DMS53 treated with DMSO at 0.1 percent for 48 hours (cell line): ENCODE measurements around the gene METTL18.
"Not testable (repeated sequence)": the region's sequence is repeated elsewhere in the genome, so short reads cannot be mapped to it uniquely, and the experiment has no call there.

ENCODE experiments used
- DNase-seq: peaks from one replicate; lab custom pipeline; 2025; ENCODE audit not compliant: unreplicated experiment; lab: John Stamatoyannopoulos, UW

METTL18 gene

DNA sequence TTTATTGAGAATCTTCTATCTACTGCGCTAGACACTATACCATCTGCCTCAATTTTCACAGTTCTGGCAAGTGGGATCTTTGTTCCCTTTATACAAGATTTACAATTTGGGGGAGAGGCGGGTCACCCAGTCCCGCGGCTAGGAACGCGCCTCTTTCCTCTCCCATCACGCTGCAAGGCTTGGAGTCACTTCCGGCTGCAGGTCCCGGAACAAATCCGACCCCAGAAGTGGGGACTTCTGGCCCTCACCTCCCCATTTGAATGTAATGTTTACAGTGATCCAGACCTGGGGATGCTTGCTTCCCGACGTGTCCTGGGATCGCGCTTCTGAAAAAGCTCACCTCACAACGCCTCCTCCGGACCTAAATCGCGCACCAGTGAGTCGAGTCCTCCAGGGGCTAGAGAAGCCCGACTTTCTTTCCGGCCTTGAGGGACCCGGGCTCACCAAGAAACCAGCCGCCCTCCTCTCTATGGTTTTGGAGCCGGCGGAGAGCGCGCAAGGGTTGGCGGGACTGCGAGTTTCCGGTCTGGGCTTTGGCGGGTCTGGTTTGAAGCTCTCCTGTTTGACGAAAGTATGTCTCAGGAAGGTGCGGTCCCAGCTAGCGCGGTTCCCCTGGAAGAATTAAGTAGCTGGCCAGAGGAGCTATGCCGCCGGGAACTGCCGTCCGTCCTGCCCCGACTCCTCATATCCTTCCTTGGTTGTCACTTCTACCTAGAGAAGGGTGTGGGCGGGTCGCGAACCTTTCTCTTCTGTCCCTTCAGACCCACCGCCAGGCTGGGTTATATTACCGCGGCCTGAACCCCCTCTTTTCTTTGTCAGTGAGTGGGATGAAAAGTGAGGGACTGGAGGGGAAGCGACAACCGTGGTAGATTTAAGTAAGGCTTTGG, at the start of gene METTL18:
Gene METTL18, minus strand, starts transcription at position 378 of the 887 bp plus-strand sequence. CDS start 1,212 bp downstream, outside the sequence.
- DNase-seq: peak; percentile 87

DNA sequence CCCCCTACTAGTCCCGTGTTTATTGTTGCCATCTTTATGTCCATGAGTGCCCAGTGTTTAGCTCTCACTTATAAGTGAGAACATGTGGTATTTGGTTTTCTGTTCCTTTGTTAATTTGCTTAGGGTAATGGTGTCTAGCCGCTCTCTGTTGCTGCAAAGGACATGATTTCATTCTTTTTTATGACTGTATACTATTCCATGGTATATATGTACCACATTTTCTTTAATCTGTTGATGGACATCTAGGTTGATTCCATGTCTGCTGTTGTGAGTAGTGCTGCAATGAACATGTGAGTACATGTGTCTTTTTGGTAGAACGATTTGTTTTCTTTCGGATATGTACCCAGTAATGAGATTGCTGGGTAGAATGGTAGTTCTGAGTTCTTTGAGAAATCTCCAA, 44.2 kb upstream of the METTL18 start:
- DNase-seq: no peak

DNA sequence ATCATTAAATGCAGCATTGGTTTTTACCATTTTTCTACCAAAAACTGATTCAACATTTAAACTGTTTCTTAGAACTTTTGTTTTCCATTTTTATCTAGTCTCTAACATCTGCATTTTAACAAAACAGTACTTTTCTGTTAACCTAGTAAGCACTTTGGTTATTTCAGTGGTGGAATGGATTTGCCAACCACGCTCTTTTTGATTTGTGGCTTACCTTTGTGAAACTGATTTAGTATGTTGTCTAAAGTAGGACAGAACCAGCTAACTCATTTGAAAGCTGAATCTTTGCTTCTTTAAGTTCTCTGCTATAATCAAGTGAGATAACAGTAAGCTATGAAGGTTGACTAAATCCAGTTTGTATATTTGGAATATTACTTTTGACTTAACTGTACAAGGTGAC, 41.5 kb upstream of the METTL18 start:
- DNase-seq: no peak

DNA sequence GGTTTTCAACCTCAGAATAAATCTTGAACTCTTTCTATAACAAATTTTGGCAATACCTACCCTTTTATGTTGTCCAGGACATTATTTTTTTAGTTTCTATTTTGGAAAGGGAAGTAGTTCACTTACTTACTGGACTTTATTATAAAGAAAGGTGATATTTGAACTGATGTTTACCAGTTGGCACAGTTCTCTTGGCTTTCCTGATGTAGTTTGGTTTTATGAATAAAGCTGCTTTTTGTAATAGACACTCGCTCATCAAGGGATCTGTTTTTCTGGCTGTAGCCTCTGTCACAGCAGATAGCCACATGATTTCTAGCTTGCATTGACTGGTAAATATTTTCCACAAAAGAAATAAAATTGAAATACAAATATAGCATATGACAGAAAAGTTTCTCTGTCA, 40.9 kb upstream of the METTL18 start:
- DNase-seq: no peak

DNA sequence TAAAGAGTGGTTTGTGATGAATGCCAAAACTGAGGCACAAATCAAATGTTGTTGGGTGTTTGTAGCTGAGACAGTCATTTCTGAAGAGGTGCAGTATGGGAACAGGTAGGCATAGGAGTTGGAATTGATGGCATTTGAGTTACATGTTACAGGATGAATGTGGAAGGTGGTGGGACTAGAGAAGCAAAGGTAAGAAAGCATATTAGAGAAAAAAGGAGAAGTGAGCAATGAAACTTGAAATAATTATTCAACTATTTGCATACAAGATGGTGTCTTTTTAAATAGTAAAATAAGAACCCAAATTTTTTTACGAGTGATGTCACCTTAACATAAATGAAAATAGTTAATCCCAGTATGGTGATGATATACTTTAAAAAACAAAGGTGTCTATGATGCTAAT, 40.2 kb upstream of the METTL18 start:
- no peak for DNase-seq

DNA sequence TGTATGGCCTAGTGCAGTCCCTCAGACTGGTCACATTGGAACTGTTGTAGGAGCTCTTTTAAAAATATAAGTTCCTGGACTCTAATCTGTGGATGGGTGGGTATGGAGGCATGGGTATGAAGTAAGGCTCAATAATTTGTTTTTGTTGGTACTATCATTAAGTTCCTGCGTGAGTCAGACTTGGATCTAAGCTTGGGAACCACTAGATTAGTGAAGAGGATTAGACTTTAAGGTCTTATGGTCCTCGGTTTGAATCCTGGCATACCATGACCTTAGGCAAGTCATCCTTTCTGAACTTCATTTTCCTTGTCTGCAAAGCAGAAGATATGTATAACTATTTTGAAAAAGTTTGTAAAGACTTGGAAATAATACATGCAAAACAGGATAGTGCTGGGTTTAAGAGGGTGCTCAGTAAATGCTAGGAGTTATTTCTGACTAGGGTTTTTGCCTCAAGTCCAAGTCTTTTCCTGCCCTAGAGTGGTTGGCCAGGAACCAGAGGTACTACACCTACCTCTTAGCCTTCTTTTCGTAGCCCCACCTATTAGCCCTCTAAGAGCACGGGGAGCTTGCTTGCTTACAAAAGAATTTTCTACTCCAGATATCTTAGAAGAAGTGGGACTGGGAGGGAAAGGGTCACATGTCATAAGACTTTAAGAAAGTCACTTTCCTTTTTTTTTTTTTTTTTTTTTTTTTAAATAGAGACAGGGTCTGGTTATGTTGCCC, 38.6 kb upstream of the METTL18 start:
- no peak for DNase-seq

DNA sequence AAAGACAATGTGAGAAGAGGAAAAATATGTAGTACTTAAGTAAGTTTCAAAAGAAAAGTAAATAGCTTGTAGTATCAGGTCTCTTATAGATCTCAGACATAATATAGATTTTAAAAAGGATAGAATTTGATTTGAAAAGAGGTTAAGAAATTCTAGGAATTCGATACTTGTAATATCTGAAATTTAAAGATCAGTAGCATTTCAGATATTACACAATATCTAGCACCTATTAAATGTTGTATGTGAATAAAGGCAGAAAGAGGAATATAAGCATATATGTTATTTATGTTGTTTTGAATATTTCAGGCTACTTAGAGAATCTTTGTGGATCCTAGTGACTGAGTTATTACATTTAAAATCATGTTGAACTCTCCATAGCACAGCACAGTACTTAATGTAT, 35.0 kb upstream of the METTL18 start:
- no peak for DNase-seq

DNA sequence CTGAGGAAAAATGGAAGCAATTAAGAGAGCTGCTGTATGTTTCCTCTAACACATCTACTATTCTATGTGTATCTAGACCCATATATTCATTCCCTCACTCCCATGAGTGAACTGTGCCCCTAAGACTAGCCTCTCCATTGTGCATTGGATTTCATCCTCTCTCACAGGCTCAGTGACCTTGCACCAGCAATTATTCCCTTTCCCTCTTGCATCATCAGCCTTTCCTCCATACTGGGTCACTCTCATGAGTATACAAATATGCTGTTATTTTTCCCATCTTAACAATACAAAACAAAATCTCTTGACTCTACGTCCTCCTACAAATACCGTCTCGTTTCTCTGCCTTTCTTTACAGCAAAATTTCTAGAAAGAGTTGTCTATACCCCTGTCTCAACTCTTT, 29.4 kb upstream of the METTL18 start:
- DNase-seq: no peak

DNA sequence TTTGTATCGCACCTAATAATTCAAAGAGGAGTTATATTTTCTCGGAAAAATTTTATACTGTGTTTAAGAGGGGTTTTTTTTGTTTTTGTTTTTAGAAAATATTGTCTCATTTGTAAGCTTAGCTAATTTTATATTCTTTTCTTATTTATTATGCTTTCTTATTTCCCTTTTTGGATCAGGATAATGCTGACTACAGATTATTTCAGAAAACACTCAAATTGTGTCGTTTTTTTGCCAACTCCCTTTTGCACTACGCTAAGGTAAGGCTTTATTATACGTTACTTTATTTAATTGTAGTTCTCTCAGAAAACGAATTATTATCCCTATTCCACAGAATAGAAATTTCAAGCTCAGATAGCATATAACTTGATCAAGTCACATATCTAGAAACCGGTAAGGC, 26.8 kb upstream of the METTL18 start:
- DNase-seq: no peak

DNA sequence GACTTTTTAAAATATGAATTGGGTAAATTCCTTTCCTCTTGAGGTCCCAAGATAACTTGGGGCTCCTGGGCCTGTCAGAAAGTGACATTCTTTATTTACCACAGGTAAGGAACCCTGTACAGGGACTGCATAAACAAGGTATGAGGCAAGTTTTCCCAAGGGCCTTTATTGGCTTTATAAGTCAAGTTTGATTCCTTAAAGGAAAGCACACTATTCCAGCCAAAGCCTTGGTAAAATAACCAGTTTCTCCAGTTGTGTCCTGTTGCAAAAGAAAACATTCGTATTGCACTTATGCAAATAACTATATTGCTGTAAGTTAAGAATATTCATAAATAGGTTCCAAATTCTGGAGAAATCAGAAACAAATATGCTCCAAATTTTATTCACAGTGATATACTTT, 21.9 kb upstream of the METTL18 start:
- DNase-seq: no peak

DNA sequence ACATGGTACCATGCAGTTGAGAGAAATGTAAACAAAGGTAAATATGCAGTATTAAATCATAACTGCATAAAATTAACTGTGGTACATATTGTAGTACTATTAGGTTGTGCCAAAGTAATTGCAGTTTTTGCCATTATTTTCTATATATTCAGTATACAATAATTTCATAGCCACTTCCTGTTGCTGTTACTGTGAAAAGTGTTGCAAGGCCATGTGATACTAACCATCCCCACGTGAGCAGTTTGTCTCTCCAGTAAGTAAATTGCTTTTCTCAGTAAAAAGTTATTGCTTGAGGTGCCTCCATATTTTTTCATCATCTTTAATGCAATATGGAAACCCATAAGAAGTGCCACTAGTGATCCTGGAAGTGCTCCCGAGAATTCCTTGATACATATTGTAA, 19.6 kb upstream of the METTL18 start:
- DNase-seq: no peak

DNA sequence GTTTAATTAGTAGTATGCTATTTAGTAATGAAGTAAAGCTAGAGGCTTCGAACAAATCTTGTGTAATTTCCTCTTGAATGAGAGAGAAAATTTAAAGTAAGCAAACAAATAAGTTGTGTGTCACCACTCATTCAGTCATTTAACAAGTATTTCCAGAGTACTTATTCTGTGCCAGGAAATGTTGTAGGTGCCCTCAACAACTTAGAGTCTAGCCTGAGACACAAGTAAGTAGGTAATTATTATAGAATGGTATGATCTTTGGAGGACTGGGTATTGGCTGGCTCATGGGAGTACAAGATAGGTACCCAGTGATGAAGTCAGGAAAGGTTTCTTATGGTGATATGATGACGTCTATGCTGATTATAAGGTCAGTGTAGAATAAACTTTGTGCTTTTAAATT, 17.4 kb upstream of the METTL18 start:
- DNase-seq: no peak

DNA sequence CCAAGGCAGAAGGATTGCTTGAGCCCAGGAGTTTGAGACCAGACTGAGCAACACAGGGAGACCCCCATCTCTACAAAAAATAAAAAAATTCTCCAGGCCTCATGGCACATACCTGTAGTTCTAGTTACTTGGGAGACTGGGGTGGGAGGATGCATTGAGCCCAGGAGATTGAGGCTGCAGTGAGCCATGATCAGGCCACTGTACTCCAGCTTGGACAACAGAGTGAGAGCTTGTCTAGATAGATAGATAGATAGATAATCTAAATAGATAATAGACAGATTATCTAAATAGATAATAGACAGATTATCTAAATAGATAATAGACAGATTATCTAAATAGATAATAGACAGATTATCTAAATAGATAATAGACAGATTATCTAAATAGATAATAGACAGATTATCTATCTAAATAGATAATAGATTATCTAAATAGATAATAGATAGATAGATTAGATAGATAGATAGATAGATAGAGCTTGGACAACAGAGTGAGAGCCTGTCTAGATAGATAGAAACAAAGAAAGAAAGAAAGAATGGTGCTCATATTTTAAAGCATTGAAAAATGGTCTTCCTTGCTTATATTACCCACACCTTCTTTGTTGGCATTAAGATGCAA, 16.8 kb upstream of the METTL18 start:
- DNase-seq: not testable (repeated sequence)

DNA sequence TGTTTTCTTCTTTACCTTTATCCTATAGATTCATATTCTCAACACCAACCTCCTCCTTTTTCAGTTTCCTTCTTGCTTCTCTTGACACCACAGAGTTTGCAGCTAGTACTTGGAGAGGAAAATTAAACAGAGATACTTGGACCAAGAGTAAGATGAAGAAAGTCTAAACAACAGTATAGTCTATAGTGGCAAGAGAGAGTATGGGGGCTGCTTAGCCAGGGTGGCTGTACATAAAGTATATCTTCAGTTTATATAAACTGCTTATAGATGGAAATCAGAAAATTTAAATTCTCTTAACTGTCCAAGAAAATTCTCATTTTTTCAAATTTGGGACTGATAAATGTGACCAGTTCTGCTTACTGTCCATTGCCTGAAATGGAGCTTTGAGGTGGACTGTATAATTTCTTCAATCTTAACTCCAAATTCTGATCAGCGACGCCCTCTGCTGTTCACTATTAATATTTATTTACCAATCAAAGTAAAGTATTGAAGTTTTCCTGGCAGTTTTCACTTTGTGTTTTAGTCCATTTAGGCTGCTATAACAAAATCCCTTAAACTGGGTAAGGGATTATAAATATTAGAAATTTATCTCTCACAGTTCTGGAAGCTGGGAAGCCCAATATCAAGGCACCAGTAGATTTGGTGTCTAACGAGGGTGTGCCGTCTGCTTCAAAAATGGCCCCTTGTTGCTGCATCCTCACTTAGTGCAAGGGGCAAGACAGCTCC, 14.8 kb upstream of the METTL18 start:
- DNase-seq: no peak

DNA sequence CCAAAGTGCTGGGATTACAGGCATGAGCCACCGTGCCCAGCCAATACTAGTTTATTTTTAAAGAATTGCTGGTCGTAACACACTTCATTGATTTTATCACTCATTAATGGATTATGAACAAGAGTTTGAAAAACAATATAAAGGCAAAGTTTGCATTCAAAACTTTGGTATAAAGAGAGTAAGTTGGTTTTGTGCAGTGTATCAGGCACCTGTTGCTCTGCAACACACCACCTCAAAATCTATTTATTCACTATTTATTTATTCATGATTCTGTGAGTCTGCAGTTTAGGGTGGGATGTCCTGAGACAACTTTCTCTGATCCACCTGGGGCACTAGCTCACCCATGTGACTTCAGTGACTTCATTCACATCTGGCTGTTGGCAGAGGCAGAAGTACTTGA, 10.2 kb upstream of the METTL18 start:
- no peak for DNase-seq

DNA sequence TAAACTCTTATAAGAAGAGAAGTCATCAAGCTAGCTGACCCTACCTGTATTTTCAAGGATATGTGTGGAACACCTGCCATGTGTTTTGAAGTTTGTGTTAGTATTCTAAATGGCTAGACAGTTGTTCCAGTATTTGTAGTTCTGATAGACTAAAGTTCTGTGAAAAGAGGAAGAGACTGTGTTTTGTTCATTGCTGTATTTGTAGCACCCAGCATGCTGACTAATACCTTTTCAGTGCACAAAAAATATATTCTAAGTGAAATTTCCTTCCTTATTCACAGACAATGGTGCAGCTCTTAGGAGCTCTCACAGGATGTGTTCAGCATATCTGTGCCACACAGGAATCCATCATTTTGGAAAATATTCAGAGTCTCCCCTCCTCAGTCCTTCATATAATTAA, 8.2 kb upstream of the METTL18 start:
- no peak for DNase-seq

DNA sequence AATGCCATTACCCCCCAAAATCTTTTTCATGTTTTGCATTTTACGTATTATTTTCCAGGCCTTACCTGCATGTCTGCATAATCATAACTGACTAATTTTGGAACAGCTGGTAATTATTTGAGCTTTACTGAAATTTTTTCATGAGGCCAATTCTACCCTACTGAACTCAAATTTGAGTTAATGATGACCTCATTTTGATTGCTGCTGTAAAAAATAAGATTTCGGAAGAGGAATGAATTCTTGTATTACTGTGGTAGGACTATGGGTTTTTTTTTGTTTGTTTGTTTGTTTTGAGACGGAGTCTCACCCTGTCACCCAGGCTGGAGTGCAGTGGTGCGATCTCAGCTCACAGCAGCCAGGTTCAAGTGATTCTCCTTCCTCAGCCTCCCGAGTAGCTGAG, 2.6 kb upstream of the METTL18 start:
- no peak for DNase-seq

DNA sequence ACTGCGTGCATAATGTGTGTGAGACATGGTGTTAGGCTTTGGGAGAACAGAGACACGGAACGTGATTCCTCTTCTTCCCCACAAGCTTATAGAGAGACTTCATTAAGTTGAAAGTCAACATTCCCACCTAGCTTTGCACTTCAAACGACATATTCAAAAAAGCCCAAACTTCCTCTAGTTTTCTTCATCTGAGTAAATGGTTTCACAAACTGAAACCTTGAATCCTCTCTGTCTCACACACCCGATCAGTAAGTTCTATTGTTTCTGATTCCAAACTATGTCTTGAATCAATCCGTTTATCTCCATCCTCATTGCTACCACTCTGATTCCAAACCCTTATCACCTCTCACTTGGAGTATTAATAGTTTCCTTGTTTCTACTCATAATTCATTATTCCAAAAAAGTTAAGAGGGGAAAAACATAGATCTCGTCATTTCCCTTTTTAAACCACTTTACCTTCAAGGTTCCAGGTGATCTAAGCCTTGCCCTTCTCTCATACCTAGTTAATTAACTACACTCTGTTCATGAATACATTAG, 1.6 kb upstream of the METTL18 start:
- DNase-seq: no peak

DNA sequence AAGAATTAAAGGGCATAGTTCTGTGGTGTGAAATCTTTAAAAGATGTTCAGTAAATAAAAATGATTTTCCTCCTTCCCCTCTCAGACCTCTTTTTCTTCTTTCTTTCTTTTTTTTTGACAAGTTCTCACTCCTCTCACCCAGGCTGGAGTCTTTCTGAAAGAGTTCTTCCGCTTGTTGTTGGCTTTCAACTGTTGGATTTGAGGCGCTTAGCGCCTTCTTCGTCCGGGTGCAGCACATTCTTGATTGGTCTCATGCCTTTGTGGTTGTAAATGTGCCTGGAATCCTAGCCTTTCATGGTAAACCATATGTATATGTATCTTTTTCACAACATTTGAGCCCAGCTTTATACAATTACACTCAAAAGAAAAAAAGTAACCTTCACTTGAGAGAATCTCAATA, 980 bp upstream of the METTL18 start:
- no peak for DNase-seq

DNA sequence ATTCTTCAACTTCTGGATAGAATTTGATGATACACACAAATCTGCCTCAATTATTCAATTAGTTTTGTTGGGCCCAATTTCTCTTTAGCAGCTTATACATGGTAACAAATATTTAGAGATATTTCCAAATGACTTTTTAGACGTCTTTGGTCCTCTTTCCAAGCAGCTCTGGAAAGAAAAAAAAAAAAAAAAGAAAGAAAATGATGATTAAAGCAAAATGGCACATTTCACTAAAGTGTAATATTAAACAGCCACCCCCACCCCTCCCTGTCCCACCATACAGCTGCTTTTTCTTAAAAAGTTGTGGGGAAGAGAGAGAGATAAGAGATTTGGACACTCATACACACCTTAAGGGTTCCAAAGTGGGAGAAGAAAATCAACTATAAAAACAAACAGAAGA, 977 bp downstream of the METTL18 start:
- no peak for DNase-seq

DNA sequence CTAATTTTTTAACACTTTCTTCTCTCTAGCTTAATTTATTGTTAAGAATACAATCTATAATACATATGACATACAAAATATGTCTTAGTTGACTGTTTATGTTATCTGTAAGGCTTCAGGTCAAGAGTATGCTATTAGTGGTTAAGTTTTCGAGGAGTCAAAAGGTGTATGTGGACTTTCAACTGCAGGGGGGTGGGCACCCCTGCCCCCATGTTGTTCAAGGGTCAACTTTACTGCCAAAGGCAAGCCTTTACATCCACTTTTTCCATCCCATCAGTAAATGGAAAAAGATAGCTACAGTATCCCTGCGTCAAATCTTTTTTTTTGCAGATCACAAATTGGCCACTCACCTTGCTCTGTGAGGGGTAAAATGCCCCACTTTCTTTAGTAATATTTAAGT, 6.3 kb downstream of the METTL18 start:
- DNase-seq: no peak
